SU-DHL-6 (cell line): Measurements from ENCODE around the gene DCAF8L2.

ENCODE experiments used
- EZH2phosphoT487 ChIP-seq: fragments of 200-600 bp; sonication (generic), shearing (Covaris generic); conservative IDR thresholded peaks from 2 replicates; pipeline ENCODE4 v1.6.1; 2018; ENCODE audit warnings: mild to moderate bottlenecking, antibody characterized with exemption, low read length, moderate library complexity, mixed read lengths
- TF ChIP-seq, protein P1 (sequence below): fragments of 200-600 bp; sonication (generic); IDR thresholded peaks from one replicate; pipeline ENCODE4 v1.5.1; 2017; ENCODE audit warnings: antibody characterized with exemption, mild to moderate bottlenecking, low read length, moderate library complexity; ENCODE audit not compliant: insufficient read depth, poor library complexity, severe bottlenecking

DNA sequence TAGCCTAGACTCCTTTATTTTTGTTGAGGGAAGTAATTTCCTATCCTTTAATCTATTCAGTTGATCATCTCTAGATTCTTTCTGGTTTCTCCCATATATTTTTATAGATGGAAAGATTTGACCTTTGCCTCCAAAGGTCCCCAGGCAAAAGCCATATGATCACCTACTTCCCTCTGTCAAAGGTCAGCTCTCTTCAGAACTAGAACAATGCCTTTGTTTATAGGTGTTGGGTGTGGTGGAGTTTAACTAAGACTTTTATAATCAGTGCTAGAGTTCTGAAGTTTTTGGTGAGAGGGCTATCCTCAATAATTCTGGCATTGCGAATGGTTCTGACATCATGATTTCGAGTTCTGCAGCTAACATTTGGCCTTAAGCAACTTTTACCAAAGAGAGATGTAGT lies 19.0 kb upstream of the DCAF8L2 start:
- TF ChIP-seq, protein P1, sequence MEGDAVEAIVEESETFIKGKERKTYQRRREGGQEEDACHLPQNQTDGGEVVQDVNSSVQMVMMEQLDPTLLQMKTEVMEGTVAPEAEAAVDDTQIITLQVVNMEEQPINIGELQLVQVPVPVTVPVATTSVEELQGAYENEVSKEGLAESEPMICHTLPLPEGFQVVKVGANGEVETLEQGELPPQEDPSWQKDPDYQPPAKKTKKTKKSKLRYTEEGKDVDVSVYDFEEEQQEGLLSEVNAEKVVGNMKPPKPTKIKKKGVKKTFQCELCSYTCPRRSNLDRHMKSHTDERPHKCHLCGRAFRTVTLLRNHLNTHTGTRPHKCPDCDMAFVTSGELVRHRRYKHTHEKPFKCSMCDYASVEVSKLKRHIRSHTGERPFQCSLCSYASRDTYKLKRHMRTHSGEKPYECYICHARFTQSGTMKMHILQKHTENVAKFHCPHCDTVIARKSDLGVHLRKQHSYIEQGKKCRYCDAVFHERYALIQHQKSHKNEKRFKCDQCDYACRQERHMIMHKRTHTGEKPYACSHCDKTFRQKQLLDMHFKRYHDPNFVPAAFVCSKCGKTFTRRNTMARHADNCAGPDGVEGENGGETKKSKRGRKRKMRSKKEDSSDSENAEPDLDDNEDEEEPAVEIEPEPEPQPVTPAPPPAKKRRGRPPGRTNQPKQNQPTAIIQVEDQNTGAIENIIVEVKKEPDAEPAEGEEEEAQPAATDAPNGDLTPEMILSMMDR, result no peak
- no peak for TF ChIP-seq EZH2phosphoT487
